HG02678 (cell line): Measurements from ENCODE around the gene SIPA1L3.

Experiments
- ATAC-seq: cut with Tn5 transposase; IDR thresholded peaks from one replicate; pipeline ENCODE4 v1.9.1; 2021; ENCODE audit warnings: mild to moderate bottlenecking, moderate library complexity; ENCODE audit not compliant: unreplicated experiment

Gene SIPA1L3

GRCh38 chr19:38180071-38180470 lies 273.1 kb downstream of the SIPA1L3 start:
- ATAC-seq: no peak

DNA sequence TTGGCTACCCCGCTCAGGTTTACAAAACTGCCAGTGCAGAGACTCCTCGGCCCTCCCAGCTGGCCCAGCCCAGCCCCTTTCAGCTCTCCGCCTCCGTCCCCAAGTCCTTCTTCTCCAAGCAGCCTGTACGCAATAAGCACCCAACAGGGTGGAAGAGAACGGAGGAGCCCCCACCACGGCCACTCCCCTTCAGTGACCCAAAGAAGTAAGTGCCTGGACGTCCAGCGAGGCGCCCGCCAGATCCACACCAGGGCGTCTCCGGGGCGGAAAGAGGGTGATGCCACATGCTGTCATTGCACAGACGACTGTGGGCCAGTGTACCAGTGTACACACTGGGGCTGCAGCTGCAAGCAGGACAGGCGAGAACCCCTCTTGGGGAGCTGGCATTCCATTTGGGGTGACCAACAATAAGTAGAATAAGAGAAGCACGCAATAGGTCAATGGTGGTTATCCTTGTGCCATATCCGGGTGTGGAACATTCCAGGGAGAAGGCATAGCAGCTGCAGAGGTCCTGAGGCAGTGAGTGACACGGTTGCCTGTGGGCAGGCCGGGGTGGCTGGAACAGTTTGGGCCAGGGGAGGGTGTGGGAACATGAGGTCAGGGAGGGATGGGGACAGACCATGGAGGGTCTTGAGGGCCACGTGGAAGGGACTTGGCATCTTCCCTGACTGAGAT lies 275.7 kb downstream of the SIPA1L3 start:
- no peak for ATAC-seq

DNA sequence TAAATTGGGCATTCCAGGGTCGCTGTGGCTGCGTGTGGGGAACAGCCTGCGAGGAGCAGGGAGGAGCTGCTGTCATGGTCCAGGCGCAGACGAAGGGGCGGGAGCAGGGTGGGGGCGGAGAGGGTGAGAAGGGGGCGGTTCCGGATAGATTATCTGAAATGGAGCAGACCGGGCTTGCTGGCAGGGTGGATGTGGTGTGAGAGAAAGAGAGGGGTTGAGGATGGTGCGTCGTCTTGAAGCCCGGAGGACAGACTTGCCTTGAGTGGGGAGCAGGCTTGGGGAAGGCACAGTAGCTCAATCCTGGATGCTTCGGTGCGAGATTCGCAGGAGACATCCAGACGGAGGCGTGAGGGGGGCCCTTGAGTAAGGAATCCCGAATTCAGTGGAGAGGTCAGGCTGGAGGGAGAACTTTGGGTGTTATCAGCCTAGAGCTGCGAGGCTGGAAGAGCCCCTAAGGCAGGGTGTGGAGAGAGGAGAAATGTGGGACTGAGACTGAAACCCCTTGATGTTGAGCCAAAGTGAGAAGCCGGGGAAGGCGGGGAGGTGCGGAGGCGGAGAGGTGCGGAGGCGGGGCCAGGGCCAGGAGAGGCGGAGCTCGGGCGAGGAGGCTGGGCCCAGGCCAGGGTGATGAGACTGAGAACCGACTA lies 276.4 kb downstream of the SIPA1L3 start:
- no peak for ATAC-seq

GRCh38 chr19:38184815-38185214 lies 277.8 kb downstream of the SIPA1L3 start:
- ATAC-seq: no peak

GRCh38 chr19:38185562-38185961 lies 278.6 kb downstream of the SIPA1L3 start:
- no peak for ATAC-seq

GRCh38 chr19:38190061-38190460 lies 283.1 kb downstream of the SIPA1L3 start:
- ATAC-seq: no peak

- ATAC-seq: no peak
Measured at GRCh38 chr19:38190793-38191192, 283.8 kb downstream of the SIPA1L3 start.

DNA sequence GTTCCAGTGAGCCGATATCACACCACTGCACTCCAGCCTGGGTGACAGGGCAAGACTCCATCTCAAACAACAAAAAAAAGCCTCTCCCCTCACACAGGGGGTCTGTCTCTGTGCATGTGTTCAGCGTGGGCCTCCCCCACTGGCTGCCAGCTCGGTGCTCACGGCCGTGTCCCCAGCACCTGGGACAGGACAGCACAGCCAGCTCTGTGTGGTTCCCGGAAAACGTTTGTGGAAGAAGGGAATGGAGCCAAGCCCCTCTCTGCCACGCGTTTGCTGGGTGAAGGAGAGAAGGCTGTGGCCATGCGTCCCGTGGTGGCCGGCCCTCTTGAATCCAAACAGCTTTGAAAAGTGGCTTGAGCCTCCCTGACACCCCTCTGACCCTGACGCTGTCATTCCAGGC lies 284.7 kb downstream of the SIPA1L3 start:
- ATAC-seq: no peak

DNA sequence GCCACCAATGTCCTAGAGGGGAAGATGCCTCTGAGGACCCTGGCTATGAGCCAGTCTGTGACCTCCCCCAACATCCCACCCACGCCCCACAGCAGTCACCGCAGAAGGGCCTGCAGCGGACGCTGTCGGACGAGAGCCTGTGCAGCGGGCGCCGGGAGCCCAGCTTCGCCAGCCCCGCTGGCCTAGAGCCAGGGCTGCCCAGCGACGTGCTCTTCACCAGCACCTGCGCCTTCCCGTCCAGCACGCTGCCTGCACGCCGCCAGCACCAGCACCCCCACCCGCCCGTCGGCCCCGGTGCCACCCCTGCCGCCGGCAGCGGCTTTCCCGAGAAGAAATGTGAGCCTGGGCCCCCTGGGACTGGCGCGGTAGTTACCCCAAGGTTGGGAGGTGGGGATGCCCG lies 286.4 kb downstream of the SIPA1L3 start:
- ATAC-seq: no peak

DNA sequence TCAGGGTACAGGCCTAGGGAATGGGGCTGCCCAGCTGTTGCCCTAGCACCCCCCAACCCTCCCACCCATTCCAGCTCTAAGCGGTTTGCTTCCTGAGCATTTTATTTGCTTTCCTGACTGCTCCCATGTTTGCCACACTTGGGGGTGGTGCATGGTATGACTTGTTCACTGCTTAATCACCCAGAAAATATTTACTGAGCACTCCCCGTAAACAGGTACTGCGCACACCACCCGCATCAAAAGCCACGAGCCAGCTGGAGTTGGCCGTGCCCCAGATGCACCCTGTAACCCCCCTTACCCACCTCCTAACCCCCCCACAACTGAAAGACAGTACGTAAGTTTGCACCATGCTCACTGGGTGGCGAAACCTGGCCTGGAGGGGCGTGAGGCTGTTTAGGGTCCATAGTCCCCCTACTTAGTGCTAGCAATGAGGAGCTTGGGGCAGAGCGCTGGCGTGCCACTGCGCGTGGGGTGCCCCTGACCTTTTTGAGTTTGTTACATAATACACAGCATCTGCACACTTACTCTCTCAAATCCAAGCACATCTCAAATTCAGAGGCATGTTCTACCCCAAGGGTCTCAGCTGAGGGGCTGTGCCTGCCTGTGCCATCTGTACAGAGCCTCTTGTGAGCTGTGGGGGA lies 287.2 kb downstream of the SIPA1L3 start:
- no peak for ATAC-seq

GRCh38 chr19:38195237-38195636 lies 288.2 kb downstream of the SIPA1L3 start:
- ATAC-seq: no peak

GRCh38 chr19:38196245-38196837 lies 289.3 kb downstream of the SIPA1L3 start:
- no peak for ATAC-seq

GRCh38 chr19:38196948-38197656 lies 290.1 kb downstream of the SIPA1L3 start:
- no peak for ATAC-seq

DNA sequence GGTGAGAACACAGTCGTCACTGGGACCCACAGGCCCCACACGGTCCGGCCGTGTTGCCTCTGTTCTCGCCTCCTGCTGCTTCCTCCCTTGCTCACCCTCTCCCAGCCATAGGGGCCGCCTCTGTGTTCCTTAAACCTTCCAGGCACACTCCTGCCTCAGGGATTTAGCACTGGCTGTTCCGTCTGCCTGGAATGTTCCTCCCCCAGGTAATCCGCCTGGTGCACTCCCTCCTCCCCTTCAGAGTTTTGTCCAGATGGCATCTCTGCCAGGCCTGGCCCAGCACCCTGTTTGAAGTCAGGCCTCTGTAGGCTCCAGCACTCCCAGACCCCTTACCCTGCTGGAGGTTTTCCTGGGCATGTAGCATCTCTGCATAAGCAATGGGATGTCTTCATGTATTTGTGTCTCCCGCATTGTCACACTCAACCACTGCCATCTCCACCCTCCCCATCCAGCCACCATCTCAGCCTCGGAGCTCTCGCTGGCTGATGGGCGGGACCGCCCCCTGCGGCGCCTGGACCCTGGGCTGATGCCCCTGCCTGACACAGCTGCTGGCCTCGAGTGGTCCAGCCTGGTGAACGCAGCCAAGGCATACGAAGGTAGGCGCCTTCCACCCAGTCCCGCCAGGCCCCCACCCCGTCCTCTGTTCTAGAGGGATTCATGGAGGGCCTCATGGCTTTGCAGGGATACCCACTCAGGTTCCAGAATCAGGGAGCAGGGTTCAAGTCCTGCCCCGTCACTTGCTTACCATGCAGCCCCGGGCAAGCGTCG lies 291.1 kb downstream of the SIPA1L3 start:
- no peak for ATAC-seq

GRCh38 chr19:38199340-38199739 lies 292.3 kb downstream of the SIPA1L3 start:
- ATAC-seq: no peak

GRCh38 chr19:38201731-38202130 lies 294.7 kb downstream of the SIPA1L3 start:
- ATAC-seq: no peak

DNA sequence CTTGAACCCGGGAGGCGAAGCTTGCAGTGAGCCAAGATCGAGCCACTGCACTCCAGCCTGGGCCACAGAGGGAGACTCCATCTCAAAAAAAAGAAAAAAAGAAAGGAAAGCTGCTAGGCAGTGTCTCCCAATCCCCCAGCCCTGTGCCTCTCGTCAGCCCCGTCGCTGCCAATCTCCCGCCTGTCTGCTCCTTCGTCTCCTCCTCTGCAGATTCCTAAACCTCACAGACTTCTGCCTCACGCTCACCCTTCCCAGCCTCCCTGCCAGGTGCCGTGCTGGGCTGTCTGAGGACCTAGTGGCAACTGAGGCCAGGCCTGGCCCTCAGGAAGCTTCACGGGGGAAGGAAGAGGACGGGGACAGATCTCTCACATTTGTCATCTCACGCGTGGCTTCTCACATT lies 295.5 kb downstream of the SIPA1L3 start:
- no peak for ATAC-seq

- no peak for ATAC-seq
Measured at GRCh38 chr19:38203197-38203596, 296.2 kb downstream of the SIPA1L3 start.

- no peak for ATAC-seq
Measured at GRCh38 chr19:38204096-38204495, 297.1 kb downstream of the SIPA1L3 start.

DNA sequence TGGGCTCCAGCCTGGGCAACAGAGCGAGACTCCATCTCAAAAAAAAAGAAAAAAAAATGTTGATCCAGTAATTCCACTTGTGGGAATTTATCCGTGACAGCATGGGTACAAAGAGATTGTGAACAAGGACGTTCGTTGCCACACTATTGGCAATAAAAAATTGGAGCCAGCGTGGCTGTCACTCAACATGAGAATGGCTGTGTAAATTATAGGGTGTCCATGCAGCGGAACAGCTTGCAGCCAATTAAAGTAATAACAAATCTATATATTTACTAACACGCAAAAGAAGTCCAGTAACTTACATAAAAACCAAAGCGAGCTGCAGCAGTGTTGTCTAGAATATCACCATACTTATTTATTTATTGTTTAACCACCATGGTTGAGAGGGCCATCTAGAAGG lies 297.7 kb downstream of the SIPA1L3 start:
- no peak for ATAC-seq
